B cell (primary cell): ENCODE measurements around the gene SYN1. TPM values are rescaled to one million over a fixed set of nuclear protein-coding genes. Genes with fewer than 3 reads are reported as not detected.
"Not testable (repeated sequence)": the region's sequence is repeated elsewhere in the genome, so short reads cannot be mapped to it uniquely, and the experiment has no call there.

ENCODE experiments used
- ATAC-seq: fragments of 200-7000 bp; cut with Tn5 transposase; one replicate; pipeline ENCODE4 v1.10.0; 2021; ENCODE audit warnings: low read depth, mild to moderate bottlenecking, moderate number of reproducible peaks, moderate library complexity
- CTCF ChIA-PET: fragments of 350-600 bp; sonication (Branson Sonifier 250); formaldehyde crosslinking; loops from one replicate; lab custom pipeline; 2021; ENCODE audit warnings: antibody characterized with exemption, inconsistent platforms; lab: Charles Lee
- POLR2A ChIA-PET: fragments of 350-600 bp; sonication (Branson Sonifier 250); formaldehyde crosslinking; loops from one replicate; lab custom pipeline; 2021; ENCODE audit warnings: antibody characterized with exemption; lab: Charles Lee
- DNase-seq: peaks from one replicate; pipeline ENCODE4 v3.0.0; 2013
- H2AFZ ChIP-seq: 2 replicates; pipeline ENCODE4 v1.6.1; 2012; ENCODE audit warnings: mild to moderate bottlenecking, low read depth, low read length; ENCODE audit not compliant: insufficient read depth, poor library complexity, severe bottlenecking
- H3K27ac ChIP-seq, 2 donors: 1 replicate in 1 of 2; 2 replicates in 1 of 2; pipeline ENCODE4 v1.5.1; 2012 to 2013; ENCODE audit warnings: low read length in 2 of 2, mild to moderate bottlenecking in 2 of 2, moderate library complexity in 1 of 2
- H3K27me3 ChIP-seq, 4 experiments: fragments of 200-600 bp in 1 of 4; sonication (generic) in 1 of 4; replicated peaks in 1 of 4; 1 replicate in 2 of 4; 2 replicates in 2 of 4; pipeline versions ENCODE4 v1.6.1 to v1.7.0; 2013 to 2016; ENCODE audit warnings: low read length in 3 of 4, mild to moderate bottlenecking in 2 of 4, mixed read lengths in 1 of 4, moderate library complexity in 1 of 4; ENCODE audit not compliant: insufficient read depth in 4 of 4, control insufficient read depth in 3 of 4; ENCODE audit errors: control extremely low read depth in 1 of 4
- H3K36me3 ChIP-seq, 2 experiments: replicated peaks in 1 of 2; 1 replicate in 1 of 2; 2 replicates in 1 of 2; pipeline versions ENCODE4 v1.6.1 to v1.7.1; 2013; ENCODE audit warnings: low read length in 1 of 2; ENCODE audit not compliant: insufficient read depth in 2 of 2, control insufficient read depth in 1 of 2; ENCODE audit errors: control extremely low read depth in 1 of 2, extremely low read depth in 1 of 2
- H3K4me1 ChIP-seq, 2 donors: fragments of 200-600 bp in 1 of 2; sonication (generic) in 1 of 2; 1 replicate in 1 of 2; 2 replicates in 1 of 2; pipeline versions ENCODE4 v1.5.1 to v1.6.1; 2013 to 2017; ENCODE audit warnings: low read length in 2 of 2; ENCODE audit not compliant: control insufficient read depth in 2 of 2, insufficient read depth in 2 of 2
- H3K4me2 ChIP-seq: replicated peaks from 2 replicates; pipeline ENCODE3; 2012; ENCODE audit warnings: mild to moderate bottlenecking, low read depth, low read length; ENCODE audit not compliant: poor library complexity, severe bottlenecking
- H3K4me3 ChIP-seq, 5 experiments: fragments of 200-600 bp in 1 of 5; sonication (generic) in 1 of 5; 1 replicate in 3 of 5; 2 replicates in 2 of 5; pipeline versions ENCODE4 v1.5.1 to v1.7.0; 2011 to 2016; ENCODE audit warnings: low read length in 4 of 5, mild to moderate bottlenecking in 4 of 5, low read depth in 2 of 5, control low read depth in 1 of 5, moderate library complexity in 1 of 5; ENCODE audit not compliant: insufficient read depth in 1 of 5; ENCODE audit errors: control extremely low read depth in 1 of 5, extremely low read depth in 1 of 5
- H3K79me2 ChIP-seq: fragments of 200-600 bp; sonication (generic); one replicate; pipeline ENCODE4 v1.6.0; 2016; ENCODE audit warnings: low read length; ENCODE audit not compliant: control insufficient read depth, insufficient read depth
- H3K9ac ChIP-seq: fragments of 200-600 bp; sonication (generic); 2 replicates; pipeline ENCODE4 v1.6.1; 2017; ENCODE audit warnings: mild to moderate bottlenecking, low read length, moderate library complexity
- H3K9me3 ChIP-seq, 3 donors: one replicate each; pipeline versions ENCODE4 v1.6.1 to v1.7.1; 2013; ENCODE audit warnings: low read length in 2 of 3; ENCODE audit not compliant: control insufficient read depth in 2 of 3, insufficient read depth in 1 of 3; ENCODE audit errors: control extremely low read depth in 1 of 3
- H4K20me1 ChIP-seq: 2 replicates; pipeline ENCODE4 v1.6.0; 2012; ENCODE audit warnings: mild to moderate bottlenecking, low read length; ENCODE audit not compliant: insufficient read depth, control insufficient read depth, poor library complexity, severe bottlenecking
- H3K27ac Mint-ChIP-seq: one replicate; pipeline ENCODE4 v1.8.0; 2021; ENCODE audit warnings: mixed read lengths
- H3K27me3 Mint-ChIP-seq: one replicate; pipeline ENCODE4 v1.8.0; 2021; ENCODE audit warnings: mixed read lengths
- H3K4me1 Mint-ChIP-seq: one replicate; pipeline ENCODE4 v1.8.0; 2021; ENCODE audit warnings: mixed read lengths
- H3K4me3 Mint-ChIP-seq: one replicate; pipeline ENCODE4 v1.8.0; 2021; ENCODE audit warnings: mixed read lengths
- H3K9me3 Mint-ChIP-seq: one replicate; pipeline ENCODE4 v1.8.0; 2022; ENCODE audit warnings: mixed read lengths; ENCODE audit not compliant: insufficient read depth
- EZH2 ChIP-seq: IDR thresholded peaks from 2 replicates; pipeline ENCODE4 v1.6.1; 2012; ENCODE audit warnings: borderline replicate concordance, low read depth, mild to moderate bottlenecking, moderate library complexity, low read length; ENCODE audit not compliant: insufficient read depth, poor library complexity, severe bottlenecking
- WGBS: methylation state at CpG from one replicate; pipeline ENCODE4 v1.1.5; 2013; ENCODE audit warnings: missing lambda C conversion rate; ENCODE audit not compliant: insufficient coverage; 5-methylcytosine and 5-hydroxymethylcytosine counted together
- intact Hi-C: fragments of 100-400 bp; cut with micrococcal nuclease; formaldehyde crosslinking; loops from one replicate; pipeline ENCODE4 v1.10.0; 2022
- polyA minus RNA-seq: library from RNA; depleted of rRNA, polyadenylated mRNA; stranded (reverse); fragments of >200 nt; gene quantifications from 2 replicates; pipeline ENCODE4 v1.2.3, GENCODE V29; 2012
- polyA plus RNA-seq: library from polyadenylated mRNA; depleted of rRNA; stranded (reverse); fragments of >200 nt; gene quantifications from 2 replicates; pipeline ENCODE4 v1.2.3, GENCODE V29; 2012
- total RNA-seq, 2 donors: library from RNA; stranded (reverse); fragments of 120-200 nt in 1 of 2; gene quantifications; 1 replicate in 1 of 2; 2 replicates in 1 of 2; pipeline versions ENCODE4 v1.2.3 to v1.2.4, GENCODE V29; 2013 to 2022
- TF ChIP-seq, protein P1 (sequence below): fragments of 200-600 bp; IDR thresholded peaks from one replicate; pipeline ENCODE4 v1.8.0; 2022; ENCODE audit warnings: antibody characterized with exemption, mild to moderate bottlenecking

The SYN1 gene
- total RNA-seq (not detected in 2 replicates), polyA plus RNA-seq (not detected in 2 replicates), polyA minus RNA-seq (not detected in 2 replicates)
- 0.05 TPM for total RNA-seq (2013)

DNA sequence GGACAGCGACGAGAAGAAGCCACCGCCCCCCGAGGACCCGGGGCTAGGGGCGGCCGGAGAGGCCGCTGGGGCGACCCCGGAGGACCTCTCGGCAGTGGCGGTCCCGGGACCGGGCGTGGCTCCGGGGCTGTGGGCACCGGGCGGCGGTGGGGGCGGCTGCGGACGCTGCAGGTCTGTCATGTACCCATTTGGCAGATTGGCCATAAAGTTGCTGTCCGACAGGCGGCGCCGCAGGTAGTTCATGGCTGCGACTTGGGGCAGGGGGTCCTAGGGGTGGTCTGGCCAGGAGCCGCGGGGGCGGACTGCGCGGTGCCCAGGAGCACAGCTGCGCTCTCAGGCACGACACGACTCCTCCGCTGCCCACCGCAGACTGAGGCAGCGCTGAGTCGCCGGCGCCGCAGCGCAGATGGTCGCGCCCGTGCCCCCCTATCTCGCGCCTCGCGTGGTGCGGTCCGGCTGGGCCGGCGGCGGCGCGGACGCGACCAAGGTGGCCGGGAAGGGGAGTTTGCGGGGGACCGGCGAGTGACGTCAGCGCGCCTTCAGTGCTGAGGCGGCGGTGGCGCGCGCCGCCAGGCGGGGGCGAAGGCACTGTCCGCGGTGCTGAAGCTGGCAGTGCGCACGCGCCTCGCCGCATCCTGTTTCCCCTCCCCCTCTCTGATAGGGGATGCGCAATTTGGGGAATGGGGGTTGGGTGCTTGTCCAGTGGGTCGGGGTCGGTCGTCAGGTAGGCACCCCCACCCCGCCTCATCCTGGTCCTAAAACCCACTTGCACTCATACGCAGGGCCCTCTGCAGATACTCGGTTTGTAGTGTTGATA is at the start of gene SYN1:
SYN1 (minus strand) TSS at position 372 of the 817 bp plus-strand sequence; CDS start at position 243, 129 bp downstream.
- DNase-seq (peak; percentile 86), ATAC-seq (peak; percentile 95)
- intact Hi-C loops, result loop anchor here (1.0 to 5.0 kb wide), 2 partner anchors 38 to 58 kb away; partner anchors contain the start of genes ARAF and UXT
- peaks cover 42% of the 10 kb centered on the region for H3K27me3 Mint-ChIP-seq
- Histone ChIP-seq H3K27ac (no peak within 1 kb of the TSS), H4K20me1 (no peaks in the 10 kb centered on the region), H3K4me3 (peak within 1 kb of the TSS in 3 of 5 experiments; percentile 35 to 47 (median 44)), H3K27me3 (peaks cover 0 to 29% (median 2%) of the 10 kb centered on the region in 4 experiments), H3K4me1 (peaks cover 4 to 15% of the 10 kb centered on the region in 2 donors), H3K36me3 (no peaks in the 10 kb centered on the region), H3K9me3 (no peaks in the 10 kb centered on the region), H3K9ac (peak within 1 kb of the TSS; percentile 47), H3K4me2 (peak within 1 kb of the TSS; percentile 73), H3K79me2 (no peaks in the 10 kb centered on the region), H2AFZ (no peak within 1 kb of the TSS)
- no peaks in the 10 kb centered on the region for H3K9me3 Mint-ChIP-seq
- peaks cover 14% of the 10 kb centered on the region for H3K4me1 Mint-ChIP-seq
- peak within 1 kb of the TSS; percentile 6 for H3K27ac Mint-ChIP-seq
- TF ChIP-seq, protein P1, sequence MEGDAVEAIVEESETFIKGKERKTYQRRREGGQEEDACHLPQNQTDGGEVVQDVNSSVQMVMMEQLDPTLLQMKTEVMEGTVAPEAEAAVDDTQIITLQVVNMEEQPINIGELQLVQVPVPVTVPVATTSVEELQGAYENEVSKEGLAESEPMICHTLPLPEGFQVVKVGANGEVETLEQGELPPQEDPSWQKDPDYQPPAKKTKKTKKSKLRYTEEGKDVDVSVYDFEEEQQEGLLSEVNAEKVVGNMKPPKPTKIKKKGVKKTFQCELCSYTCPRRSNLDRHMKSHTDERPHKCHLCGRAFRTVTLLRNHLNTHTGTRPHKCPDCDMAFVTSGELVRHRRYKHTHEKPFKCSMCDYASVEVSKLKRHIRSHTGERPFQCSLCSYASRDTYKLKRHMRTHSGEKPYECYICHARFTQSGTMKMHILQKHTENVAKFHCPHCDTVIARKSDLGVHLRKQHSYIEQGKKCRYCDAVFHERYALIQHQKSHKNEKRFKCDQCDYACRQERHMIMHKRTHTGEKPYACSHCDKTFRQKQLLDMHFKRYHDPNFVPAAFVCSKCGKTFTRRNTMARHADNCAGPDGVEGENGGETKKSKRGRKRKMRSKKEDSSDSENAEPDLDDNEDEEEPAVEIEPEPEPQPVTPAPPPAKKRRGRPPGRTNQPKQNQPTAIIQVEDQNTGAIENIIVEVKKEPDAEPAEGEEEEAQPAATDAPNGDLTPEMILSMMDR, result peak; percentile 6
- no peak for TF ChIP-seq EZH2
- whole genome bisulfite sequencing, result 3% methylated on average over 71 of the region's 88 CpGs
- CTCF ChIA-PET, result no interaction called here
- POLR2A ChIA-PET, result no interaction called here
- H3K4me3 Mint-ChIP-seq, result peak within 1 kb of the TSS; percentile 74

DNA sequence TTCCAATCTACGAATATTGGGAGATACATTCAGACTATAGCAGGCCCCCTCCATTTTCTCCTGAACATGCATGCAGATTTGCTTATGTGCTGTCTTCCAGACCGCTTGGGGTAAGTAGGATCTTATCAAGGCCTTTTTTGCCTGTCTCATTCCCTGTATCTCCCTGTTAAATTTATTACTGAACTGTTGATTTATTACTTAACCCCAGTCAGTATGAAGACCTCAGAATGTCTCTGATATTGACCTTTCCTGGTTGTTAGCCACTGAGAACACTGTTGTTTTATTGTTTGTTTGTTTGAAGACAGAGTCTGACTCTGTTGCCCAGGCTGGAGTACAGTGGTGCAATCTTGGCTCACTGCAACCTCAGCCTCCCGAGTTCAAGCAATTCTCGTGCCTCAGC is 46.1 kb upstream of the SYN1 start:
- WGBS, result no CpG with 5 or more reads among the region's 4 CpGs
- POLR2A ChIA-PET, H3K27ac ChIP-seq, H3K27me3 Mint-ChIP-seq, H3K9me3 ChIP-seq, CTCF ChIA-PET, H3K27ac Mint-ChIP-seq, intact Hi-C loops, H3K27me3 ChIP-seq, H3K4me1 Mint-ChIP-seq, H4K20me1 ChIP-seq, H3K4me3 ChIP-seq, H3K4me2 ChIP-seq, H2AFZ ChIP-seq, DNase-seq, H3K4me3 Mint-ChIP-seq, H3K36me3 ChIP-seq, H3K79me2 ChIP-seq, H3K9me3 Mint-ChIP-seq, H3K4me1 ChIP-seq, ATAC-seq, H3K9ac ChIP-seq: not testable (repeated sequence)
